Cardiac septum (tissue), 1 donor: ENCODE data around the gene GSTO2. TPM values are rescaled to one million over a fixed set of nuclear protein-coding genes. Genes with fewer than 3 reads are reported as not detected.
"Not testable (repeated sequence)": the region's sequence is repeated elsewhere in the genome, so short reads cannot be mapped to it uniquely, and the experiment has no call there.

Source experiments
- DNase-seq: peaks from one replicate; pipeline ENCODE4 v3.0.0-alpha.2; 2020; ENCODE audit warnings: low spot score
- intact Hi-C: fragments of 100-400 bp; cut with DNase I; formaldehyde crosslinking; loops from one replicate; pipeline ENCODE4 v1.14.0; 2022
- long read RNA-seq: library from polyadenylated mRNA; unstranded; transcript quantifications from one replicate; pipeline ENCODE4 v2.0.0, GENCODE V29; 2021
- total RNA-seq: library from RNA; stranded (reverse); fragmentation: NEBNext Ultra II Directional; extraction: Animal tissue kit (Norgen Biotek cat#: 25700); gene quantifications from one replicate; pipeline ENCODE4 v1.2.1, GENCODE V29; 2021
- donor health status: DM: no; HTN: no; CAD: no.

The GSTO2 gene
- 0.67 TPM for total RNA-seq
- long read RNA-seq = 0 reads

DNA sequence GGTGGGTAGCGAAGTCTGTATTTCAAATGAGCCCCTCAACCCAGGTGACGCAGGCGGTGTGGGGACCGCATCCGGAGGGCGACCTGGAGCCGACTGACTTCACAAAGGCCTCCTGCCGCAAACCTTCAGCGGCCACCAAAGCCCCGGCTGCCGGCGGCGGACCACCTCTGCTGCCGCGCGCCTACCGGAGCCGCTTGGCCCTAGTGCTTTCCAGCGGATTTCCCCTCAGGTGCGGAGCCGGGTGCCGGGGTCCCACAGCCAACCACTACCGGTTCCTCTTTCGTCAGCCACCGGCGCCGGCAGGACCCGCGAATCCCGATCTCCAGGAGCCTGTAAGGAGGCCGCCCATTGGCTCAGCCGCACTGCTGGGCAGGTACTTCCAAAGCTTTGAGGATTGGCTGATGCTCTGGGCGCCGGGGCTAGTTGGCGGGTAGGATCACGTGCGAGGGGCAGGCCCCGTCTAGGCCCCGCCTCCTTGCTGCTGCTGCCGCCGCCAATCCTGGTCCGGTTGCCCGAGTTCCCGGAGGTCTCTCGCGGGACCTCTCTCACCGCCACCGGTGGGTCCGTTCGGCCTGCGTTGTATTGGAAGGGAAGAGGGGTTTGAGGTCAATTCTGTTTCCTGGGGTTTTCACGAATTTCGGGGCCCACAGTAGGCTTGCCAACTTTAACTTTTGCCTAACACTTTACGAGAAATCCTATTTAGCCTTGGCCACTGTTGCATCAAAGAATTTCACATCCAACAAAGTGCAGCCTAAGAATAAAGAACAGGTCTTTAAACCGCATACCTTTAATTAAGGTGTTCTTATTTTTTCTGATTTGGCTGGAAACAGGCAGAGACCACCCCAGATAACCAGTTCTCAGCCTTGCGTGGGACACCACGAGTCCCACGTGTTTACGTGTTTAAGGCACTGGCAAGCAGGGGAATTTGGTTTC, at the start of gene GSTO2:
GSTO2 (plus strand) TSS at position 472 of the 933 bp plus-strand sequence. CDS start 5,732 bp downstream, outside the sequence.
- intact Hi-C loops = loop anchor here (10.0 kb wide), 1 partner anchor 144 kb away; the partner anchor contains the start of gene SFR1
- DNase-seq = peak; percentile 99

- DNase-seq = no peak
- intact Hi-C loops = no loop called here
Measured at GRCh38 chr10:104220522-104220921, 48.5 kb upstream of the GSTO2 start.

- no peak for DNase-seq
- intact Hi-C loops = no loop called here
Measured at GRCh38 chr10:104223304-104223703, 45.7 kb upstream of the GSTO2 start.

- intact Hi-C loops = no loop called here
- no peak for DNase-seq
Measured at GRCh38 chr10:104230490-104230889, 38.5 kb upstream of the GSTO2 start.

DNA sequence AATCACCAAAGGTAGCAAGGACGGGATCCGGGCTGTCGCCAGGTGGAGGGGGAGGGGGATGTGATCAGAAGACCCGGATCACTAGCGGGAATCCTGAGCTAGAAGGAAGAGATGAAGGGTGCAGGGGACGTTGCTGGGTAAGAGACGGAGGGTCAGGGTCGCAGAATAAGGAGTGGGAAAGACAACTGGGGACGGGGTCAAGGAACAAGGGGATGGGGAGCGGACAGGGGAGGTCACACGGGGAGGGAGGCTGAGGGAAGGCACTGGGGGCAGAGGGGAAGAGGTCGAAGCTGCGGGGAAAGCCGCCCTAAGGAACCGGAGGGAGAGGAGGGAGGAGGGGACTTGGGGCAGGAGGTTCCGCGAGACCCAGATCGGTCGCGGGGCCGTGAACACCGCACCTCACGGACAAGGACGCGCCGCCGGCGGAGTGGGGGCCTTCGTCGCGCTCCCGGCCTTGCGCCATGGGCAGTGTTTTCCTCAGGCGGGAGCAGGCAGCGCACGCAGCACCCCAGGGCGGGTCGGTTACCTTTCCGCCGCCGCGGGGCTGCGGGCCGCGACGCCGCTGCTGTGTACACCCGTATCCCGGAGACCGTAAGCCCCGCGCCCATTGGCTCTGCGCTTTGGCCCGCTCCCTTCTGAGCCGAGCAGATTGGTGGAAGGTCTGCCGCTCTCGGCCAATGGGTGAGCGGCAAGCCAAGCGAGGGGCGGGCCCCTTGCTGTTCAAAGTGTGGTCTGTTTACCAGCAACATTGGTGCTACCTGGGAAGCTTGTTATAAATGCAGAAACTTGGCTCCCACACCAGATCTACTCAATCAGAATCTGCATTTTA, 37.0 kb upstream of the GSTO2 start, which contains the start of gene CFAP43:
CFAP43 (minus strand) TSS at position 581 of the 829 bp plus-strand sequence; CDS start at position 463, 118 bp downstream.
- peak; percentile 99 for DNase-seq
- intact Hi-C loops = loop anchor here (2.0 kb wide), 1 partner anchor 23 kb away; the partner anchor contains the start of gene GSTO1

DNA sequence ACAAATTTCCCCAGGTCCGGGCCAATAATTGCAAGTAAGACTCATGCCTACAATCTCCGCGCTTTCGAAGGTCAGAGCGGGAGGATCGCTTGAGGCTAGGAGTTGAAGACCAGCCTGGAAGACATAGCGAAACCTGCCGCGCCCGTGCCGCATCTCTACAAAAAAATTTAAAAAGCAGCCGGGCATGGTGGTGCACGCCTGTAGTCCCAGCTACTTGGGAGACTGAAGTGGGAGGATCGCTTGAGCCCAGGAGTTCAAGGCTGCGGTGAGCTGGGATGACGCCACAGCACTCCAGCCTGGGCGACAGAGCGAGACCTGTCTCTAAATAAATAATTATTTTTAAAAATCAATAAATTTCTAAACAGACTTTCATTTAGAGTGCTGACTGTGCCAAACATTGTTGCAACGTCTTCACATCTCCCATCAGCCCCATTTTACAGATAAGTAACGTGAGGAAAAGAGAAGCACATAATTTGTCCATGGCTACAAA, 36.3 kb upstream of the GSTO2 start:
- intact Hi-C loops = loop anchor here (2.0 kb wide), 1 partner anchor 22 kb away; the partner anchor contains the start of gene GSTO1
- no peak for DNase-seq

- intact Hi-C loops = loop anchor here (2.0 kb wide), 1 partner anchor 21 kb away; the partner anchor contains the start of gene GSTO1
Measured at GRCh38 chr10:104233817-104234216, 35.2 kb upstream of the GSTO2 start.

DNA sequence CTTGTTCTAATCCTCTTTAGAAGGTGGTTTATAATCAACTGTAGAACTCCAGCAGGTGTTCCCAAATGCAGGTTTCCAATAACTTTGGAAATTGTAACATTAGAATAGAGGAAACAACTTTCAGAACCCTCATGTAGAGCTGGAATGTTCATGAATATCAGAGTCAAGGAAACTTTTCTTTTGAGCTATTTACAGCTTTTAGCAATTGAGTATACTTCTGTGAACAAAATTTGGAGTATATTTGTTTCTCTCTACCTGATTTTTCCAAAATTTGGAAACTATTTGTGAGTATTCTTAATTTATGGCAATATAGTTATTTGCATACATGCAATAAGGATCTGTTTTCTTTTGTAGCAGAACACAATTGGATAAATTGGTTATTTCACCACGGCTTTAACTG, 34.0 kb upstream of the GSTO2 start:
- intact Hi-C loops = no loop called here
- DNase-seq = no peak

More at GRCh38 chr10:104233817-104234216, 35.2 kb upstream of the GSTO2 start:
- no peak for DNase-seq

GRCh38 chr10:104235801-104236200, 33.2 kb upstream of the GSTO2 start:
- intact Hi-C loops = no loop called here

DNA sequence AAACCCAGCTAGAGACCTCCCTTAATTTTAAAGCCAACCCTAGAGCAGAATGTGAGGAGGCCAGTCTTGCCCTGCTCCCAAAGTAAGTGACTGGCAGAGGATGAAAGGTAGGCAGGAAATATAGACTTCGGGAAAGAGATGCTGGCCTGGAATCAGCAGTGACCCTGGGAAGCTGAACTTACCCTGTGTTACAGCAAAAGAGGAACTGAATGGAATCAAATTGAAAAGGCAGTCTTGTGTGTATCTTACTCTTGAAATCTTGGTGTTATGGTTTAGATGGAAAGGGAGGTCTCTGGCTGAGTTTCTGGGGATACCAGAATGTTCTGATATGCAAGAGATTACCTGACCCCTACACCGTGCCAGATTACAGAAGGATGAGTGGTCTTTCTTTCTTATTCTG, 28.9 kb upstream of the GSTO2 start:
- no peak for DNase-seq
- intact Hi-C loops = no loop called here

More at GRCh38 chr10:104235801-104236200, 33.2 kb upstream of the GSTO2 start:
- DNase-seq = no peak

GRCh38 chr10:104242545-104242944, 26.4 kb upstream of the GSTO2 start:
- no peak for DNase-seq
- intact Hi-C loops = no loop called here

DNA sequence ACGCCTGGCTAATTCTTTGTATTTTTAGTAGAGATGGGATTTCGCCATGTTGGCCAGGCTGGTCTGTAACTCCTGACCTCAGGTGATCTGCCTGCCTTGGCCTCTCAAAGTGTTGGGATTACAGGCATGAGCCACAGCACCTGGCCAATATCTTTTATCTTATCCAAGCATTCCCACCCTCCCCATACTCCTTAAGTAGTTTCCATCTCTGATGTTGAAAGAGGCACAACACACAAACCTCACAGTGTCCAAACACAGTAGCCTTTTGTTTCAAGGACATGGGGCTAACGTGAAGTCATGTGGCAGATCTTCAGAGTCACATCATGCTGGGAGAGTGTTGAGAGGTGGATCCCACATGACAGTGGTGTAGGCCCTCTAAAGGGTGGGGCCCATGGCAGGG, 26.0 kb upstream of the GSTO2 start:
- DNase-seq, intact Hi-C loops: not testable (repeated sequence)

DNA sequence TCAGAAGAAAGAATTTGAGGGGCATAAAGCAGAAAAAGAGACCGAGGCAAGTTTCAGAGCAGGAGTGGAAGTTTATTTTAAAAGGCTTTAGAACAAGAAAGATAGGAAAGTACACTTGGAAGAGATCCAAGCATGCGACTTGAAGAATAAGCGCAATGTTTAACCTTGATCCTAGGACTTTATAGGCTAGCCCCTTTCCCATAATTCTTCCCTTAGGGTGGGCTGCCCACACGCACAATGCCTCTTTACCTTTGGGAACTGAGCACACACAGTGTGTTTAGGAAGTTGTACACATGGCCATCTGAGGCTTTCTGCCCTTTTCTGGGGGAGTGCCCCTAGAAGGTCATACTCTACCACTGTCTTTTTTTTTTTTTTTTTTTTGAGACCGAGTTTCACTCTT, 25.5 kb upstream of the GSTO2 start:
- intact Hi-C loops = no loop called here
- DNase-seq = no peak

DNA sequence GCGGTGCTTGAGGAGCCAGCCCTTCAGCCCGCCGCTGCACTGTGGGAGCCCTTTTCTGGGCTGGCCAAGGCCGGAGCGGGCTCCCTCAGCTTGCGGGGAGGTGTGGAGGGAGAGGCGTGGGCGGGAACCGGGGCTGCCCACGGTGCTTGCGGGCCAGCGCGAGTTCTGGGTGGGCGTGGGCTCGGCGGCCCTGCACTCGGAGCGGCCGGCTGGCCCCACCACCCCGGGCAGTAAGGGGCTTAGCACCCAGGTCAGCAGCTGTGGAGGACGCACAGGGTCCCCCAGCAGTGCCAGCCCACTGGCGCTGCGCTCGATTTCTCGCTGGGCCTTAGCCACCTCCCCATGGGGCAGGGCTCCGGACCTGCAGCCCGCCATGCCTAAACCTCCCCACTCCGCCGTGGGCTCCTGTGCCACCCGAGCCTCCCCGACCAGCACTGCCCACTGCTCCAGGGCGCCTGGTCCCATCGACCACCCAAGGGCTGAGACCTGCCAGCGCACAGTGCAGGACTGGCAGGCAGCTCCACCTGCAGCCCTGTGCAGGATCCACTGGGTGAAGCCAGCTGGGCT, 23.8 kb upstream of the GSTO2 start:
- intact Hi-C loops = no loop called here
- DNase-seq = no peak

DNA sequence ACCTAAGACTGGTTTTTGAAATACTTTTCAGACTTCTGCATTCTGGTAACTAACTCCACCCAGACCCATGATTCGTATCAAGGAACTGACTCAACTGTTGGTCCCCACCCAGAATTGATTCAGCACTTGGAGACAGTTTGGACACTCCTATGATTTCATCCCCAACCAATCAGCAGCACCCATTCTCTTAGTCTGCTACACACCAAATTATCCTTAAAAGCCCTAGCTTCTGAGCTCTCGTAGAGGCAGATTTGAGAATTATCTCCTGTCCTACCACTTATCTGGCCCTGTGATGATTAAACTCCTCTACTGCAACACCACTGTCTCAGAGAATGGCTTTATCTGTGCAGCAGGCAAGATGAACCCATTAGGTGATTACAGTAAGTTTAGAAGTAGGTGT, 22.0 kb upstream of the GSTO2 start:
- intact Hi-C loops = no loop called here
- DNase-seq = no peak

DNA sequence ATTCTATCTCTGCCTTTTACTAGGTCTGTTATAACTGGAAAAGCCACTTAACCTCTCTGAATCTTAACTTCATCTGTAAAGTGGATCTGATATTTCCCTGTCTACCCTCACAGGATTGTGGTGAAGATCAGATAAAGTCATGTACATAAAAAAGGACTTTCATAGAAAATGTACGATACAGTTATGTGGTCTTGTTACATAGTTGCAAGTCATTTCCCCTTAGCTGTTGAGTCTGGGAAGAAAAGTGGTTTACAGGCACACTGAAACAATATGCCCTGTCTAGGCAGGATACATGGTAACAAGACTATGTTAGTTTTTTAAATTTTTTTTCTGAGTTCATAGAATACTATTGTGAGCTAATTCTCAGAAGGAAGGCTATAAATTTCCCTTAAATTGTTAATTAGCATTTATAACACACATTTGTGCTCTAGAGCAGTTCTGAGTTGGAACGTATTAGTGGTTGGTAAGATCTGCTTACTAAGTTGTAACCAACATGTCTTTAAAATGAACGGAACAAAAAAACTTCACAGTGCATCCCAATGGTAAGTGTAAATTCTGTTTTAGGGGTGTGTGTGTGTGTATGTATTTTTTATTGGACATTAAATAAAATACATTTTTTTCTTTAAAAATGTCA, 21.4 kb upstream of the GSTO2 start:
- intact Hi-C loops = no loop called here

DNA sequence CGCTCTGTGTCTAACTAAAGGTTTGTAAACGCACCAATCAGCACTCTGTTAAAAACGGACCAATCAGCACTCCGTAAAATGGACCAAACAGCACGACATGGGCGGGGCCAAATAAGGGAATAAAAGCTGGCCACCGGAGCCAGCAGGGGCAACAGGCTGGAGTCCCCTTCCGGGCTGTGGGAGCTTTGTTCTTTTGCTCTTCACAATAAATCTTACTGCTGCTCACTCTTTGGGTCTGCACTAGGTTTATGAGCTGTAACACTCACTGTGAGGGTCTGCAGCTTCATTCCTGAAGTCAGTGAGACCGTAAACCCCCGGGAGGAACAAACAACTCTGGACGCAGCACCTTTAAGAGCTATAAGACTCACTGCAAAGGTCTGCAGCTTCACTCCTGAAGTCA, 20.1 kb upstream of the GSTO2 start:
- intact Hi-C loops, DNase-seq: not testable (repeated sequence)

More for the DNA sequence above, 21.4 kb upstream of the GSTO2 start:
- no peak for DNase-seq

GRCh38 chr10:104250371-104250770, 18.6 kb upstream of the GSTO2 start:
- no peak for DNase-seq
- intact Hi-C loops = no loop called here

DNA sequence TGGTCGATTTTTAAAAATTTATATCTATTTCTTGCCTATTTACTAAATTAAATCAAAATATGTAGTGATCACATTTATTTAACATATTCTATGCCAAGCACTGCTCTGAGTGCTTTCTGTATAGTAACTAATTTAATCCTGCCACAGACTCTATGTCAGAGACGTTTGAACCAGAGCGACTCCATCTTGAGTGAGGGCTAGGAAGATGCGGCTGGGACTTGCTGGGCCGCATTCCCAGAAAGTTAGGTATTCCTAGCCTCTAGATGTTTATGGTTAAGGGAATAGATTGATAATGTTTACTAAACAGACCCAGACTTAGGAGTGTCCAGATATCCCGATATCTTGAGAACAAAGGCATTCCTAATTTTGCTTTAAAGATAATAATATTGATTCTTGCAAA, 17.5 kb upstream of the GSTO2 start:
- intact Hi-C loops = no loop called here
- DNase-seq = no peak
